ENCODE data around the gene CYP39A1.

DNA sequence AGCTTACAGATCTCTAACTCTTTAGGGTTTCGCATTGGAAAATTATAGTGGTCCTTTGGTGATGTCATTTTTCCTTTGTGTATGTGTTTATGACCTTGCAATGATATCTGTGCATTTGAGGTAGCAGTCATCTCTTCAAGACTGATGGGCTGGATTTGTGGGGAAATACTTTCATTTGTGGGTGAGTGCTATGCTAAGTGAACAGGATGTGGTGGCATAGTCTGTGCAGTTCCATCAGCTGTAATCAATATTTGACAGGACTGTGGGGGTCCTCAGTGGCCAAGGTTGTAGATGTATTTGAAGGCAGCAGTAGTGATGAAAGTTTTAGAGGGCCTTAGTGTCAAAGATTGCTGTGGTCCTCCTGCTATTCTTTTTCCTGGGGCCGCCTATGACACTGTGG lies 79.5 kb downstream of the CYP39A1 start:
- TF ChIP-seq, protein P1, sequence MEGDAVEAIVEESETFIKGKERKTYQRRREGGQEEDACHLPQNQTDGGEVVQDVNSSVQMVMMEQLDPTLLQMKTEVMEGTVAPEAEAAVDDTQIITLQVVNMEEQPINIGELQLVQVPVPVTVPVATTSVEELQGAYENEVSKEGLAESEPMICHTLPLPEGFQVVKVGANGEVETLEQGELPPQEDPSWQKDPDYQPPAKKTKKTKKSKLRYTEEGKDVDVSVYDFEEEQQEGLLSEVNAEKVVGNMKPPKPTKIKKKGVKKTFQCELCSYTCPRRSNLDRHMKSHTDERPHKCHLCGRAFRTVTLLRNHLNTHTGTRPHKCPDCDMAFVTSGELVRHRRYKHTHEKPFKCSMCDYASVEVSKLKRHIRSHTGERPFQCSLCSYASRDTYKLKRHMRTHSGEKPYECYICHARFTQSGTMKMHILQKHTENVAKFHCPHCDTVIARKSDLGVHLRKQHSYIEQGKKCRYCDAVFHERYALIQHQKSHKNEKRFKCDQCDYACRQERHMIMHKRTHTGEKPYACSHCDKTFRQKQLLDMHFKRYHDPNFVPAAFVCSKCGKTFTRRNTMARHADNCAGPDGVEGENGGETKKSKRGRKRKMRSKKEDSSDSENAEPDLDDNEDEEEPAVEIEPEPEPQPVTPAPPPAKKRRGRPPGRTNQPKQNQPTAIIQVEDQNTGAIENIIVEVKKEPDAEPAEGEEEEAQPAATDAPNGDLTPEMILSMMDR (IDR thresholded peaks at IDR 0.05): no peak
- no peak for TF ChIP-seq POLR2A (IDR thresholded peaks at IDR 0.05)
